Psoas muscle (tissue), 8 donors: ENCODE data around the gene XDH. TPM values are rescaled to one million over a fixed set of nuclear protein-coding genes. Genes with fewer than 3 reads are reported as not detected.

Source experiments
- ATAC-seq, 4 donors: fragments of 200-7000 bp; cut with Tn5 transposase; one replicate each; pipeline ENCODE4 v1.9.1; 2020; ENCODE audit warnings: moderate library complexity in 3 of 4, mild to moderate bottlenecking in 2 of 4
- DNase-seq, 2 donors: peaks; one replicate each; pipeline ENCODE4 v3.0.0-alpha.2; 2020
- H3K27ac ChIP-seq: fragments of 200-600 bp; one replicate; pipeline ENCODE4 v1.8.0; 2022
- H3K27me3 ChIP-seq, 3 donors: fragments of 200-600 bp in 1 of 3; one replicate each; pipeline versions ENCODE4 v1.6.1 to v1.8.0; 2013 to 2022; ENCODE audit warnings: low read length in 2 of 3, mild to moderate bottlenecking in 2 of 3, moderate library complexity in 1 of 3; ENCODE audit not compliant: insufficient read depth in 3 of 3
- H3K36me3 ChIP-seq, 2 donors: fragments of 200-600 bp in 1 of 2; one replicate each; pipeline versions ENCODE4 v1.6.1 to v1.8.0; 2013 to 2022; ENCODE audit warnings: low read depth in 1 of 2, mild to moderate bottlenecking in 1 of 2, moderate library complexity in 1 of 2; ENCODE audit not compliant: insufficient read depth in 1 of 2
- H3K4me1 ChIP-seq: fragments of 200-600 bp; one replicate; pipeline ENCODE4 v1.8.0; 2022
- H3K4me3 ChIP-seq: fragments of 200-600 bp; one replicate; pipeline ENCODE4 v1.8.0; 2022; ENCODE audit warnings: mild to moderate bottlenecking
- H3K9me3 ChIP-seq: fragments of 200-600 bp; one replicate; pipeline ENCODE4 v1.8.0; 2022
- whole genome bisulfite sequencing, 3 donors: extraction: QIAGEN DNeasy Blood & Tissue Kit; methylation state at CpG; one replicate each; pipeline versions ENCODE4 v1.1.6 to v1.1.7; 2013; 5-methylcytosine and 5-hydroxymethylcytosine counted together
- intact Hi-C, 2 donors: fragments of 100-400 bp; cut with DNase I; formaldehyde crosslinking; loops; one replicate each; pipeline versions ENCODE4 v1.11.0 to v1.14.2; 2022
- polyA plus RNA-seq, 3 donors: library from polyadenylated mRNA; stranded (reverse); fragments of 200-250 nt; gene quantifications; one replicate each; pipeline ENCODE4 v1.2.3, GENCODE V29; 2013
- total RNA-seq, 4 donors: library from RNA; stranded (reverse); fragmentation: NEBNext Ultra II Directional in 2 of 4; extraction: Animal tissue kit (Norgen Biotek cat#: 25700) in 2 of 4; gene quantifications; one replicate each; pipeline versions ENCODE4 v1.2.1 to v1.2.4, GENCODE V29; 2021 to 2023
- TF ChIP-seq, protein P1 (sequence below): fragments of 200-600 bp; IDR thresholded peaks from one replicate; pipeline ENCODE4 v1.8.0; 2022; ENCODE audit warnings: antibody characterized with exemption
- donor health status: healthy with polysubstance abuse.
- donor health status: DM: no; HTN: no; CAD: no; lungs with moderate emphysema.
- donor health status: Bipolar disorder and iron deficiency.
- donor health status: healthy.
- donor health status: DM: yes; HTN: yes; CAD: no.
- donor health status: DM: no; HTN: no; CAD: no.
- donor health status: DM: no; HTN: no; CAD: no.
- donor health status: DM: yes; HTN: yes; CAD: no.

The XDH gene
- total and polyA plus RNA-seq, 7 donors, result 0.03 to 1.5 (median 0.09) TPM; not detected in 1

DNA sequence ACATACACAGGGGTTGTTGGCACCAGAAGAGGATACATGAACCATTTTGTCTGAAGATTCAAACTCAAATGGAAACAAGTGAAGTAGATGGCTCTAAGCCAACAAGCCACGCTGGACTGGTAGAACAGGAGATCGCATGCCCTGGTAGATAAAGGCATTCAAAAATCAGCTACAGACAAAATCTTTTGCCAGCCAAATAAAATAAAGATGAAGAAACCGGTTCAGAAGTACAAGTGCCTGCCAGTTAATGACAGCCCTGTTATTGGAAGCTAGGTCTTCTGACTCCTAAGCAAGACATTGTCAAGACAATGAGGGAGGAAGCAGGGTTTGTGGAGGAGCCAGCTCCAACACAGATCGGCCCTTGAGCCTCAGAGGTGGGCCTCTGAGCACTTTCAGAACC is 128.3 kb downstream of the XDH start:
- DNase-seq (no peak), ATAC-seq (no peak)
- TF ChIP-seq, protein P1, sequence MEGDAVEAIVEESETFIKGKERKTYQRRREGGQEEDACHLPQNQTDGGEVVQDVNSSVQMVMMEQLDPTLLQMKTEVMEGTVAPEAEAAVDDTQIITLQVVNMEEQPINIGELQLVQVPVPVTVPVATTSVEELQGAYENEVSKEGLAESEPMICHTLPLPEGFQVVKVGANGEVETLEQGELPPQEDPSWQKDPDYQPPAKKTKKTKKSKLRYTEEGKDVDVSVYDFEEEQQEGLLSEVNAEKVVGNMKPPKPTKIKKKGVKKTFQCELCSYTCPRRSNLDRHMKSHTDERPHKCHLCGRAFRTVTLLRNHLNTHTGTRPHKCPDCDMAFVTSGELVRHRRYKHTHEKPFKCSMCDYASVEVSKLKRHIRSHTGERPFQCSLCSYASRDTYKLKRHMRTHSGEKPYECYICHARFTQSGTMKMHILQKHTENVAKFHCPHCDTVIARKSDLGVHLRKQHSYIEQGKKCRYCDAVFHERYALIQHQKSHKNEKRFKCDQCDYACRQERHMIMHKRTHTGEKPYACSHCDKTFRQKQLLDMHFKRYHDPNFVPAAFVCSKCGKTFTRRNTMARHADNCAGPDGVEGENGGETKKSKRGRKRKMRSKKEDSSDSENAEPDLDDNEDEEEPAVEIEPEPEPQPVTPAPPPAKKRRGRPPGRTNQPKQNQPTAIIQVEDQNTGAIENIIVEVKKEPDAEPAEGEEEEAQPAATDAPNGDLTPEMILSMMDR, result no peak
- intact Hi-C loops, result no loop called here
- Histone ChIP-seq H3K36me3 (no peaks in the 10 kb centered on the region), H3K4me1 (no peaks in the 10 kb centered on the region), H3K27me3 (no peaks in the 10 kb centered on the region), H3K9me3 (no peaks in the 10 kb centered on the region), H3K4me3 (no peak overlapping the region), H3K27ac (no peak overlapping the region)
- WGBS, 3 donors, result 62 to 78% (median 77%) methylated on average over 4 of the region's 4 CpGs

Other genes with a start within 250 kb of the XDH start
- under 1 TPM in 1 of 4 donors, not detected in 3; 0.13 TPM for gene CAPN14, start 197.2 kb downstream of the XDH start, total RNA-seq
- under 1 TPM; 0.01 to 0.04 (median 0.03) TPM for gene CAPN14, start 197.2 kb downstream of the XDH start, polyA plus RNA-seq
- 1 to 10 TPM; 1.5 to 2.9 (median 2.0) TPM for gene EHD3, start 180.6 kb downstream of the XDH start, total RNA-seq
- gene EHD3, start 180.6 kb downstream of the XDH start, polyA plus RNA-seq, result 1 to 10 TPM in 2 of 3 donors, under 1 TPM in 1; 0.73 to 5.2 (median 1.3) TPM
- gene SRD5A2, start 166.2 kb upstream of the XDH start, total RNA-seq, result under 1 TPM in 3 of 4 donors, not detected in 1; 0.06 to 0.15 (median 0.10) TPM
- under 1 TPM; 0.01 to 0.16 (median 0.08) TPM for gene SRD5A2, start 166.2 kb upstream of the XDH start, polyA plus RNA-seq